Measurements from ENCODE around the gene CEACAM4. TPM values are rescaled to one million over a fixed set of nuclear protein-coding genes. Genes with fewer than 3 reads are reported as not detected.

CEACAM4 gene
- total and polyA plus RNA-seq, 2 donors (not counting 1 experiment from before 2014, with no cell fraction given), result not detected

DNA sequence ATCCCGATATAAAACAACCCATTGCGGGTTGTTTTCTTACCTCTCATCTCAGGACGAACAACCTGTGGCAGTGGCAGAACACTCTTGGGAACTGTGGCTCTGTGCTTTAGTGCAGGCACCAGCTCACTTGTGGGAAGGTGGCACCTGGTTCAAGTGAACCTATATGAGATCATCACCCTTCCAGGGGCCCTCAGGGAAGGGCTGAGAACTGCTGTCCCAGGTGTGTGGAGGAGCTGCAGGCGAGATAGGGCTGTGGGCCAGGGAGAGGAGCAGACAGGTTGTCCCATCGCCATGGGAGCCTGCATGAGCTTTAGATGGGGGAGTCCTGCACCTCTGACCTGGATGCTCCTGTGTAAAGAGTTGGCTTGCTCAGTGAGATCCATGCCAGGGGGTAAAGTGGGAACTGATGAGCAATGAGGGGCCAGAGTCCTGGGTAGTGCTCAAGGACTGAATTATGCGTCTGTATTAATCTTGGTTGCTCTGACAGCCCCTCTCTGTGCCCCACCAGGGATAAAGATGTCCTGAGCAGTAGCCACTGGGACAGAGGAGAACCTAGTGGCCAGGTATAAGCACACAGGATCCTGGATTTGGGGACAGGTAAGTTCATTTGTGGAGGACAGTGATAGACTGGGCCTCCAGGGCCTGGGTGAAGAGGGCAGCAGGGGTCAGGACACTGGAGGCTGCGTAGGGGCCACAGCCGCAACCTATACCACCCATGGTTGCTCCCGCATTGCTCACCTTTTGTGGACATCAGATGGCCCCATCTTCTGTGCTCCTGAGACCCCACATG is 8.7 kb downstream of the CEACAM4 start:
- Histone ChIP-seq H3K4me3 (replicated peaks in 1 of 4; ENCODE audit: control extremely low read depth in 1 of 4, insufficient read depth in 1 of 4, low read depth in 3 of 4, low read length in 4 of 4) (no peak overlapping the region), H3K36me3 (ENCODE audit: control insufficient read depth, insufficient read depth, low read length) (no peaks in the 10 kb centered on the region), H3K4me2 (ENCODE audit: extremely low read depth, insufficient read depth, low read length) (no peak overlapping the region), H3K9ac (ENCODE audit: insufficient read depth, low read length) (no peak overlapping the region), H2AFZ (ENCODE audit: low read length) (no peak overlapping the region), H3K27ac (ENCODE audit: insufficient read depth, low read length) (no peak overlapping the region), H3K4me1 (ENCODE audit: control insufficient read depth, extremely low read depth, insufficient read depth, low read length) (no peaks in the 10 kb centered on the region), H4K20me1 (ENCODE audit: control insufficient read depth, extremely low read depth, insufficient read depth, low read length) (no peaks in the 10 kb centered on the region), H3K9me3 (ENCODE audit: control insufficient read depth, insufficient read depth, low read depth, low read length) (no peaks in the 10 kb centered on the region), H3K27me3 (ENCODE audit: control insufficient read depth, insufficient read depth, low read length) (no peaks in the 10 kb centered on the region), H3K79me2 (ENCODE audit: control insufficient read depth, insufficient read depth, low read length) (no peaks in the 10 kb centered on the region)
- DNase-seq (ENCODE audit: low read depth in 2 of 2), result no peak
- TF ChIP-seq EZH2 (IDR thresholded peaks at IDR 0.05; ENCODE audit: low read length, missing control alignments), result no peak
- TF ChIP-seq, protein P1, sequence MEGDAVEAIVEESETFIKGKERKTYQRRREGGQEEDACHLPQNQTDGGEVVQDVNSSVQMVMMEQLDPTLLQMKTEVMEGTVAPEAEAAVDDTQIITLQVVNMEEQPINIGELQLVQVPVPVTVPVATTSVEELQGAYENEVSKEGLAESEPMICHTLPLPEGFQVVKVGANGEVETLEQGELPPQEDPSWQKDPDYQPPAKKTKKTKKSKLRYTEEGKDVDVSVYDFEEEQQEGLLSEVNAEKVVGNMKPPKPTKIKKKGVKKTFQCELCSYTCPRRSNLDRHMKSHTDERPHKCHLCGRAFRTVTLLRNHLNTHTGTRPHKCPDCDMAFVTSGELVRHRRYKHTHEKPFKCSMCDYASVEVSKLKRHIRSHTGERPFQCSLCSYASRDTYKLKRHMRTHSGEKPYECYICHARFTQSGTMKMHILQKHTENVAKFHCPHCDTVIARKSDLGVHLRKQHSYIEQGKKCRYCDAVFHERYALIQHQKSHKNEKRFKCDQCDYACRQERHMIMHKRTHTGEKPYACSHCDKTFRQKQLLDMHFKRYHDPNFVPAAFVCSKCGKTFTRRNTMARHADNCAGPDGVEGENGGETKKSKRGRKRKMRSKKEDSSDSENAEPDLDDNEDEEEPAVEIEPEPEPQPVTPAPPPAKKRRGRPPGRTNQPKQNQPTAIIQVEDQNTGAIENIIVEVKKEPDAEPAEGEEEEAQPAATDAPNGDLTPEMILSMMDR (conservative IDR thresholded peaks at IDR 0.05 in 1 of 2, IDR thresholded peaks at IDR 0.05 in 1 of 2; ENCODE audit: low read depth in 1 of 2, low read length in 2 of 2), result no peak

DNA sequence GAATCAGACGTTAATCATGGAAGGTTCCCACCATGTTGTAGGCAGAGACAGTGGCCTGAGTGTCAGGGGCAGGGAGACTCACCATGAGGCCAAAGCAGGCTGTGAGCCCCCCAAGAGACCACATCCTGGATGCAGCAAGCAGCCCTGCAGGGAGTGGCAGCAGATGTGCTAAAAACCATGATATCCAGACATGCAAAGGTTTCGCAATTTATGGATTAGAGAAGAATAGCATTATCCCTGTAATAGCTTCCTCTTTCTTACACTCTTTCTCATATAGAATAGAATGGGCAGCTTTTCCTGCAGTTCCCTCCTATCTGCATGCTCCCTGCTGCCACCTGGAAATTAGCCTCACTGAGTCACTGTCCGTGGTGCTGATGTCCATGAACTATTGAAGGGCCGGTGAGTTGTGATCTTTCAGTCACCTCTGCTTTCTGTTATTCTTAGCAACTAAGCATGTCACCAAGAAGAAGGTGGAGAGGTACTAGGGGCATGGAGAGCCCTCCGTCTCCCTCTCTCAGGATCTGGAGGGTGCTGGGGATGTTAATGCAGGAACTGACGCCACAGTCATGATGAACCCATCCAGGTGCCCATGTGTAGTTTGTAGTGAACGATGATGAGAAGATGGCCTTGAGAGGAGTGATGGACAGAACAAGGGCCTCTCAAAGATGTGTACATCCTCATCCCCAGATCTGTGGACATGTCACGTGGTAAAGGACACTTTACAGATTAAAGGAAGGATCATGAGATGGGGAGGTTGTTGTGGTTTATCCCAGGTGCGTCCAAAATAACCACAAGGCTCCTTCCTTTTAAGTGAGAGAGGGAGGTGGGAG is 9.9 kb downstream of the CEACAM4 start:
- no peak overlapping the region for H2AFZ ChIP-seq (ENCODE audit: low read length)
- no peaks in the 10 kb centered on the region for H3K36me3 ChIP-seq (ENCODE audit: control insufficient read depth, insufficient read depth, low read length)
- no peaks in the 10 kb centered on the region for H4K20me1 ChIP-seq (ENCODE audit: control insufficient read depth, extremely low read depth, insufficient read depth, low read length)
- no peak overlapping the region for H3K9ac ChIP-seq (ENCODE audit: insufficient read depth, low read length)
- no peaks in the 10 kb centered on the region for H3K79me2 ChIP-seq (ENCODE audit: control insufficient read depth, insufficient read depth, low read length)
- no peak overlapping the region for H3K4me2 ChIP-seq (ENCODE audit: extremely low read depth, insufficient read depth, low read length)
- no peaks in the 10 kb centered on the region for H3K27me3 ChIP-seq (ENCODE audit: control insufficient read depth, insufficient read depth, low read length)
- DNase-seq (ENCODE audit: low read depth in 2 of 2), result peak in 1 of 2 donors; percentile 4
- no peak overlapping the region for H3K4me3 ChIP-seq (replicated peaks in 1 of 4; ENCODE audit: control extremely low read depth in 1 of 4, insufficient read depth in 1 of 4, low read depth in 3 of 4, low read length in 4 of 4)
- H3K9me3 ChIP-seq (ENCODE audit: control insufficient read depth, insufficient read depth, low read depth, low read length), result no peaks in the 10 kb centered on the region
- H3K4me1 ChIP-seq (ENCODE audit: control insufficient read depth, extremely low read depth, insufficient read depth, low read length), result no peaks in the 10 kb centered on the region
- H3K27ac ChIP-seq (ENCODE audit: insufficient read depth, low read length), result no peak overlapping the region
- TF ChIP-seq, protein P1 (conservative IDR thresholded peaks at IDR 0.05 in 1 of 2, IDR thresholded peaks at IDR 0.05 in 1 of 2; ENCODE audit: low read depth in 1 of 2, low read length in 2 of 2), result no peak
- no peak for TF ChIP-seq EZH2 (IDR thresholded peaks at IDR 0.05; ENCODE audit: low read length, missing control alignments)

DNA sequence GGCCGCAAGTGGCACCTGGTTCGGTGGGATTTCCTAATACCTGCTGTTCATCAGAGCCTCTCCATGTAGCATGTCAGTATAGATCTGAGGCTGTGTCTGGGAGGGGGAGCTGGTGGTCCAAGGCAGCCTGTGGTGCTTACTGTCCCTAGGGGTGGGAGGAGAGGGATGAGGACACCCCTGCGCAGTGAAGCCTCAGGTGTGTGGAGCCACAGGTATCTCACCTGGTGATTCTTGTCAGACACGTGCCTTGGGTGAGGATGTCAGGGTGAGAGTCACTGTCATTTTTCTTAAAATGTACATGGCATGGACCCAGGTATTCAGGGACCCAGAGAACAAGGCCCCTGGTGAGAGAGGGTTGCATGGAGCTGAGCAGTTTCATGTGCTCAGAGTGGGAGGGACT is 11.7 kb downstream of the CEACAM4 start:
- no peaks in the 10 kb centered on the region for H3K79me2 ChIP-seq (ENCODE audit: control insufficient read depth, insufficient read depth, low read length)
- no peak for DNase-seq (ENCODE audit: low read depth in 2 of 2)
- no peak overlapping the region for H3K27ac ChIP-seq (ENCODE audit: insufficient read depth, low read length)
- no peaks in the 10 kb centered on the region for H3K9me3 ChIP-seq (ENCODE audit: control insufficient read depth, insufficient read depth, low read depth, low read length)
- H3K36me3 ChIP-seq (ENCODE audit: control insufficient read depth, insufficient read depth, low read length), result no peaks in the 10 kb centered on the region
- H3K4me3 ChIP-seq (replicated peaks in 1 of 4; ENCODE audit: control extremely low read depth in 1 of 4, insufficient read depth in 1 of 4, low read depth in 3 of 4, low read length in 4 of 4), result no peak overlapping the region
- no peak overlapping the region for H2AFZ ChIP-seq (ENCODE audit: low read length)
- TF ChIP-seq, protein P1 (conservative IDR thresholded peaks at IDR 0.05 in 1 of 2, IDR thresholded peaks at IDR 0.05 in 1 of 2; ENCODE audit: low read depth in 1 of 2, low read length in 2 of 2), result no peak
- H3K9ac ChIP-seq (ENCODE audit: insufficient read depth, low read length), result no peak overlapping the region
- H3K4me2 ChIP-seq (ENCODE audit: extremely low read depth, insufficient read depth, low read length), result no peak overlapping the region
- H3K27me3 ChIP-seq (ENCODE audit: control insufficient read depth, insufficient read depth, low read length), result no peaks in the 10 kb centered on the region
- H4K20me1 ChIP-seq (ENCODE audit: control insufficient read depth, extremely low read depth, insufficient read depth, low read length), result no peaks in the 10 kb centered on the region
- H3K4me1 ChIP-seq (ENCODE audit: control insufficient read depth, extremely low read depth, insufficient read depth, low read length), result no peaks in the 10 kb centered on the region
